G401 (cell line): ENCODE measurements around the gene TPR. TPM values are rescaled to one million over a fixed set of nuclear protein-coding genes. Genes with fewer than 3 reads are reported as not detected.
"Not testable (repeated sequence)": the region's sequence is repeated elsewhere in the genome, so short reads cannot be mapped to it uniquely, and the experiment has no call there.

Experiments
- DNase-seq: peaks from one replicate; pipeline ENCODE4 v3.0.0-alpha.2; 2015; ENCODE audit warnings: low spot score
- in situ Hi-C: cut with HindIII; loops from 2 replicates; pipeline ENCODE4 v1.10.0; 2016; ENCODE audit warnings: low sequenced_read_pairs, mixed read lengths
- total RNA-seq: library from RNA; depleted of rRNA; stranded (reverse); fragments of >200 nt; shearing (Covaris generic); gene quantifications from 2 replicates; pipeline ENCODE4 v1.2.3, GENCODE V29; 2014; rRNA removed

The TPR gene
- 48.3 and 53.6 TPM in 2 replicates for total RNA-seq

GRCh38 chr1:186375152-186375928 is at the start of gene TPR, which contains the start of gene ODR4:
Gene TPR, minus strand, starts transcription at chr1:186375253. Its CDS starts 225 bp downstream, at chr1:186375028.
Gene ODR4, plus strand, starts transcription at chr1:186375838. Its CDS starts 3,948 bp downstream, at chr1:186379786.
- in situ Hi-C loops = no loop called here

GRCh38 chr1:186424539-186424938 is 49.5 kb upstream of the TPR start:
- in situ Hi-C loops = no loop called here
- peak; percentile 43 for DNase-seq

More at GRCh38 chr1:186375152-186375928, at the start of gene TPR, which contains the start of gene ODR4:
- peak; percentile 99 for DNase-seq

GRCh38 chr1:186421446-186421845 is 46.4 kb upstream of the TPR start:
- in situ Hi-C loops = no loop called here
- no peak for DNase-seq

GRCh38 chr1:186420923-186421322 is 45.9 kb upstream of the TPR start:
- in situ Hi-C loops = no loop called here
- no peak for DNase-seq

GRCh38 chr1:186420311-186420710 is 45.3 kb upstream of the TPR start:
- in situ Hi-C loops = no loop called here
- no peak for DNase-seq

GRCh38 chr1:186418503-186418902 is 43.5 kb upstream of the TPR start:
- DNase-seq = no peak
- in situ Hi-C loops = no loop called here

GRCh38 chr1:186413319-186413718 is 38.3 kb upstream of the TPR start:
- no peak for DNase-seq
- in situ Hi-C loops = no loop called here

GRCh38 chr1:186409091-186409490 is 34.0 kb upstream of the TPR start:
- in situ Hi-C loops = no loop called here
- DNase-seq = no peak

GRCh38 chr1:186404454-186405051 is 29.5 kb upstream of the TPR start:
- in situ Hi-C loops = no loop called here

GRCh38 chr1:186403632-186404031 is 28.6 kb upstream of the TPR start:
- in situ Hi-C loops = no loop called here
- no peak for DNase-seq

More at GRCh38 chr1:186404454-186405051, 29.5 kb upstream of the TPR start:
- DNase-seq = peak; percentile 27

GRCh38 chr1:186401446-186401845 is 26.4 kb upstream of the TPR start:
- DNase-seq, in situ Hi-C loops: not testable (repeated sequence)

GRCh38 chr1:186392711-186393110 is 17.7 kb upstream of the TPR start:
- DNase-seq, in situ Hi-C loops: not testable (repeated sequence)

GRCh38 chr1:186391841-186392240 is 16.8 kb upstream of the TPR start:
- no peak for DNase-seq
- in situ Hi-C loops = no loop called here

GRCh38 chr1:186390925-186391324 is 15.9 kb upstream of the TPR start:
- in situ Hi-C loops = no loop called here
- DNase-seq = no peak

- DNase-seq = no peak
- in situ Hi-C loops = no loop called here
Measured at GRCh38 chr1:186386725-186387383, 11.8 kb upstream of the TPR start.

- no peak for DNase-seq
- in situ Hi-C loops = no loop called here
Measured at GRCh38 chr1:186375929-186376319, 871 bp upstream of the TPR start.

- peak; percentile 54 for DNase-seq
- in situ Hi-C loops = no loop called here
Measured at GRCh38 chr1:186374303-186375151, 526 bp downstream of the TPR start.

- in situ Hi-C loops, DNase-seq: not testable (repeated sequence)
Measured at GRCh38 chr1:186347837-186348691, 27.0 kb downstream of the TPR start.
